ENCODE measurements around the gene ABCA10.
"Not testable (repeated sequence)": the region's sequence is repeated elsewhere in the genome, so short reads cannot be mapped to it uniquely, and the experiment has no call there.

ABCA10 gene

DNA sequence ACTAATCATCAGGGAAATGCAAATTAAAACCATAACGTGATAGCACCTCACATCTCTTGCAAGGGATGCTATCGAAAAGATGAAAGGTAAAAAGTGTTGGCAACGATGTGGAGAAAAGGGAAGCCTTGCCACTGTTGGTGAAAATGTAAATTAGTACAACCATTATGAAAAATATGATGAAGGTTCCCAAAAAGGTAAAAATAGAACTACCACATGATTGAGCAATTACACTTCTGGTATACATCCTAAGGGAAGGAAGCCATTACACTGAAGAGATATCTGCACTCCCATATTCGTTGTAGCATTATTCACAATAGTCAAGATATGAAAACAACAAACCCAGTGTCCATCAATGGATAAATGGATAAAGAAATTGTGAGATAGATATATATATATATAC, 21.5 kb downstream of the ABCA10 start:
- DNase-seq, result no peak
- Histone ChIP-seq H3K4me3 (ENCODE audit: low read depth, low read length) (no peak overlapping the region), H3K36me3 (replicated peaks) (no peaks in the 10 kb centered on the region), H3K27me3 (replicated peaks) (no peaks in the 10 kb centered on the region), H3K27ac (no peak overlapping the region)
- TF ChIP-seq, protein P1, sequence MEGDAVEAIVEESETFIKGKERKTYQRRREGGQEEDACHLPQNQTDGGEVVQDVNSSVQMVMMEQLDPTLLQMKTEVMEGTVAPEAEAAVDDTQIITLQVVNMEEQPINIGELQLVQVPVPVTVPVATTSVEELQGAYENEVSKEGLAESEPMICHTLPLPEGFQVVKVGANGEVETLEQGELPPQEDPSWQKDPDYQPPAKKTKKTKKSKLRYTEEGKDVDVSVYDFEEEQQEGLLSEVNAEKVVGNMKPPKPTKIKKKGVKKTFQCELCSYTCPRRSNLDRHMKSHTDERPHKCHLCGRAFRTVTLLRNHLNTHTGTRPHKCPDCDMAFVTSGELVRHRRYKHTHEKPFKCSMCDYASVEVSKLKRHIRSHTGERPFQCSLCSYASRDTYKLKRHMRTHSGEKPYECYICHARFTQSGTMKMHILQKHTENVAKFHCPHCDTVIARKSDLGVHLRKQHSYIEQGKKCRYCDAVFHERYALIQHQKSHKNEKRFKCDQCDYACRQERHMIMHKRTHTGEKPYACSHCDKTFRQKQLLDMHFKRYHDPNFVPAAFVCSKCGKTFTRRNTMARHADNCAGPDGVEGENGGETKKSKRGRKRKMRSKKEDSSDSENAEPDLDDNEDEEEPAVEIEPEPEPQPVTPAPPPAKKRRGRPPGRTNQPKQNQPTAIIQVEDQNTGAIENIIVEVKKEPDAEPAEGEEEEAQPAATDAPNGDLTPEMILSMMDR (IDR thresholded peaks at IDR 0.05; ENCODE audit: low read depth, low read length, missing control alignments), result no peak
- in situ Hi-C loops (cut with HindIII; ENCODE audit: low pct_ligation_motif_present, low sequenced_read_pairs), result no loop called here

DNA sequence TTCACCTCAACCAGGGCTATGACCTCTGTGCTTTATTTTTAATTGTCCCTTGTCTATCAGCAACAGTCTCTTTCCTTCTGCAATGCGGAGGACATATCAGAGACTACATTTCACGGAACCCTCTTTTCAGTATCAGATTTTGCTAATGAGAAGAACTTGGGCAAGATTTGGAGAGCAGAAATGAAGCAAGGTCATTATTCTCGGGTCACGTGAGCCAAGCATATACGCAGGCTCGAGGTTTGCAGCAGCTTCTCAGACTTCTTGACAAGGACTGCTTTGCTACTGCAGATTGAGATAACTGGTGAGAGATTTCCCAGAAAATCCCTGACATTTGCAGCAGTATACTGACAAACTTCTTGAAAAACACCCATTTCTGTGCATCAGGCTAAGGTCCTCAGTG, 30.4 kb downstream of the ABCA10 start:
- no peak for DNase-seq
- in situ Hi-C loops (cut with HindIII; ENCODE audit: low pct_ligation_motif_present, low sequenced_read_pairs), result no loop called here

DNA sequence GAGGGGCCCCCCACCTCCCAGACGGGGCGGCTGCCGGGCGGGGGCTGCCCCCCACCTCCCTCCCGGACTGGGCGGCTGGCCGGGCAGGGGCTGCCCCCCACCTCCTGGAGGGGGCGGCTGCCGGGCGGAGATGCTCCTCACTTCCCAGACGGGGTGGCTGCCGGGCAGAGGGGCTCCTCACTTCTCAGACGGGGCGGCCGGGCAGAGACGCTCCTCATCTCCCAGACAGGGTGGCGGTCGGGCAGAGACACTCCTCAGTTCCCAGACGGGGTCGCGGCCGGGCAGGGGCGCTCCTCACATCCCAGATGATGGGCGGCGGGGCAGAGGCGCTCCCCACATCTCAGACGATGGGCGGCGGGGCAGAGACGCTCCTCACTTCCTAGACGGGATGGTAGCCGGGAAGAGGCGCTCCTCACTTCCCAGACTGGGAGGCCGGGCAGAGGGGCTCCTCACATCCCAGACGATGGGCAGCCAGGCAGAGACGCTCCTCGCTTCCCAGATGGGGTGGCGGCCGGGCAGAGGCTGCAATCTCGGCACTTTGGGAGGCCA, 32.4 kb downstream of the ABCA10 start:
- H3K36me3 ChIP-seq (replicated peaks), result not testable (repeated sequence)

More for the DNA sequence above, 30.4 kb downstream of the ABCA10 start:
- no peak overlapping the region for H3K27ac ChIP-seq
- H3K4me3 ChIP-seq (ENCODE audit: low read depth, low read length), result no peak overlapping the region
- no peaks in the 10 kb centered on the region for H3K27me3 ChIP-seq (replicated peaks)
- H3K36me3 ChIP-seq (replicated peaks), result no peaks in the 10 kb centered on the region
- TF ChIP-seq, protein P1 (IDR thresholded peaks at IDR 0.05; ENCODE audit: low read depth, low read length, missing control alignments), result no peak

DNA sequence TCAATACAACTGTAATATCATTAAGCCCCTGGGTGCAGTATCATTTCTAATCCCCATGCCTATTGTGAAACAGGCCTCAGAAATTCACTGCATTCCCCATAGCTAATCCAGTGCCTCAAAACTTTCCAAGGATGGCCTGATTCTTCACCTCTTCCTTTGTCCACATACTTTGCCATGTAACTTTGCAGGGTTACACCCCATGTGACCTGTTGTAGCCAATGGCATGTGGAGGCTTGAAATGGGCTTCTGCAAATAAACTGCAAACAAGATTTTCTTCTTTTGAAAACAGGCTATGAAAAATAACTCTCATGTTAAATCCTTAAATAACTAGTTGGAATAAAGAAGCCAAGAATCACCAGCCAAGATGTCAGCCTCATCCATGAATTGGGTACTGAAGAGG, 35.9 kb downstream of the ABCA10 start:
- H3K4me3 ChIP-seq (ENCODE audit: low read depth, low read length), result no peak overlapping the region
- H3K27me3 ChIP-seq (replicated peaks), result no peaks in the 10 kb centered on the region
- TF ChIP-seq, protein P1 (IDR thresholded peaks at IDR 0.05; ENCODE audit: low read depth, low read length, missing control alignments), result no peak
- no peaks in the 10 kb centered on the region for H3K36me3 ChIP-seq (replicated peaks)
- H3K27ac ChIP-seq, result no peak overlapping the region
- no peak for DNase-seq
- in situ Hi-C loops (cut with HindIII; ENCODE audit: low pct_ligation_motif_present, low sequenced_read_pairs), result no loop called here

More for the DNA sequence above, 32.4 kb downstream of the ABCA10 start:
- H3K4me3 ChIP-seq (ENCODE audit: low read depth, low read length); H3K27me3 ChIP-seq (replicated peaks); in situ Hi-C loops (cut with HindIII; ENCODE audit: low pct_ligation_motif_present, low sequenced_read_pairs); H3K27ac ChIP-seq; DNase-seq: not testable (repeated sequence)

DNA sequence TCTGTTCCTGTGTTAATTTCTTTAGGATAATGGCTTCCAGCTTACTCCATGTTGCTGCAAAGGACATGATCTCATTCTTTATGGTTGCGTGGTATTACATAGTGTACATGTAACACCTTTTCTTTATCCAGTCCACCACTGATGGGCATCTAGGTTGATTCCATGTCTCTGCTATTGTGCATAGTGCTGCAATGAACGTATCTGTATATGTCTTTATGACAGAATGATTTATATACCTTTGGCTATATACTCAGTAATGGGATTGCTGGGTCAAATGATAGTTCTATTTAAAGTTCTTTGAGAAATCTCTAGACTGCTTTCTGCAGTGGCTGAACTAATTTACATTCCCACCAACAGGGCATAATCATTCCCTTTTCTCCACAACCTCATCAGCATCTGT, 39.8 kb downstream of the ABCA10 start:
- H3K4me3 ChIP-seq (ENCODE audit: low read depth, low read length), result no peak overlapping the region
- TF ChIP-seq, protein P1 (IDR thresholded peaks at IDR 0.05; ENCODE audit: low read depth, low read length, missing control alignments), result no peak
- H3K36me3 ChIP-seq (replicated peaks), result no peaks in the 10 kb centered on the region
- DNase-seq, result no peak
- no peak overlapping the region for H3K27ac ChIP-seq
- no peaks in the 10 kb centered on the region for H3K27me3 ChIP-seq (replicated peaks)
- in situ Hi-C loops (cut with HindIII; ENCODE audit: low pct_ligation_motif_present, low sequenced_read_pairs), result no loop called here

DNA sequence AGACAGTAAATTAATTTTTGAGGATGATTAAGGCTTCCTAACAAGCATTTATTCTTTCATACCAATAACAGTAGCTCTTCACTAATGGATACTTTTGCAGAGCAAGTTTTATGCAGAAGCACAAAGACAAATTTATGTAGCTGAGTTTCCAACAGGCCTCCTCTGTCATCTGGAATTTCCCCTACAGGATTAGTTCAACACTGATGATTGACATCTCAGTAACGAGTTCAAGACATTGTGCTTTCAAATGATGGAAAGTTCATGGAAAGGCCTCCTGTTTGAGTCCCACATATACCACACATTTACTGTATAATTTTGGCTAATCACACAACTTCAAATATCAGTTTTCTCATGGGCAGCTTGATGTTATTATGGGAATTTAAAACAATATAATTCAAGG, 40.6 kb downstream of the ABCA10 start:
- TF ChIP-seq, protein P1 (IDR thresholded peaks at IDR 0.05; ENCODE audit: low read depth, low read length, missing control alignments), result no peak
- no peak for DNase-seq
- Histone ChIP-seq H3K4me3 (ENCODE audit: low read depth, low read length) (no peak overlapping the region), H3K27ac (no peak overlapping the region), H3K36me3 (replicated peaks) (no peaks in the 10 kb centered on the region), H3K27me3 (replicated peaks) (no peaks in the 10 kb centered on the region)
- in situ Hi-C loops (cut with HindIII; ENCODE audit: low pct_ligation_motif_present, low sequenced_read_pairs), result no loop called here
